H1 (cell line): ENCODE results near the gene GABPB2. TPM values are rescaled to one million over a fixed set of nuclear protein-coding genes. Genes with fewer than 3 reads are reported as not detected.
A peak's percentile ranks its signal among the peaks of the same experiment; 100 is the strongest.

Experiments used
- CTCF ChIA-PET: fragments of 300-600 bp; sonication (Branson Sonifier 250); formaldehyde crosslinking; loops from one replicate; lab custom pipeline; 2021; ENCODE audit not compliant: partially characterized antibody; lab: Charles Lee
- POLR2A ChIA-PET: fragments of 300-600 bp; sonication (Branson Sonifier 250); formaldehyde crosslinking; loops from one replicate; lab custom pipeline; 2021; ENCODE audit warnings: inconsistent platforms; ENCODE audit not compliant: partially characterized antibody; lab: Charles Lee
- DNase-seq, 2 experiments: peaks; one replicate each; pipeline versions ENCODE4 v3.0.0 to v3.0.0-alpha.2; 2010 to 2022; ENCODE audit warnings: low spot score in 2 of 2, low read depth in 1 of 2, mixed read lengths in 1 of 2
- FAIRE-seq: peaks from 2 replicates; lab custom pipeline; 2011; peaks lifted over from hg19 to GRCh38; lab: Jason Lieb, UNC
- H2AFZ ChIP-seq: 2 replicates; pipeline ENCODE4 v1.8.1; 2012; ENCODE audit warnings: low read length, inconsistent platforms
- H2AK5ac ChIP-seq: 2 replicates; pipeline ENCODE4 v1.6.1; 2013; ENCODE audit warnings: low read depth, low read length
- H2BK120ac ChIP-seq: replicated peaks from 2 replicates; pipeline ENCODE3; 2013; ENCODE audit warnings: low read depth, low read length, inconsistent platforms
- H2BK12ac ChIP-seq: 2 replicates; pipeline ENCODE4 v1.6.1; 2013; ENCODE audit warnings: low read depth, low read length
- H2BK15ac ChIP-seq: 2 replicates; pipeline ENCODE4 v1.6.1; 2013; ENCODE audit warnings: low read length
- H2BK20ac ChIP-seq: 2 replicates; pipeline ENCODE4 v1.6.1; 2013; ENCODE audit warnings: low read length
- H2BK5ac ChIP-seq: 2 replicates; pipeline ENCODE4 v1.6.1; 2013; ENCODE audit warnings: low read depth, low read length
- H3K14ac ChIP-seq: 2 replicates; pipeline ENCODE4 v1.6.1; 2013; ENCODE audit warnings: inconsistent platforms; ENCODE audit not compliant: insufficient read length
- H3K18ac ChIP-seq: 2 replicates; pipeline ENCODE4 v1.6.1; 2013; ENCODE audit warnings: low read length; ENCODE audit errors: extremely low read depth
- H3K23ac ChIP-seq: 2 replicates; pipeline ENCODE4 v1.6.1; 2013; ENCODE audit warnings: inconsistent platforms; ENCODE audit not compliant: insufficient read length
- H3K23me2 ChIP-seq: 2 replicates; pipeline ENCODE4 v1.6.1; 2013; ENCODE audit warnings: low read depth, low read length
- H3K27ac ChIP-seq: 2 replicates; pipeline ENCODE4 v1.6.1; 2011; ENCODE audit warnings: low read depth, low read length, inconsistent platforms
- H3K27me3 ChIP-seq, 4 experiments: replicated peaks in 1 of 4; 1 replicate in 1 of 4; 2 replicates in 3 of 4; pipeline versions ENCODE4 v1.6.1 to v1.8.1; 2011 to 2013; ENCODE audit warnings: low read length in 3 of 4, mild to moderate bottlenecking in 3 of 4, inconsistent platforms in 2 of 4, mixed read lengths in 2 of 4, moderate library complexity in 1 of 4; ENCODE audit not compliant: control insufficient read depth in 3 of 4, insufficient read depth in 3 of 4; ENCODE audit errors: extremely low read depth in 1 of 4
- H3K36me3 ChIP-seq, 4 experiments: 2 replicates each; pipeline versions ENCODE4 v1.6.1 to v1.8.1; 2011 to 2013; ENCODE audit warnings: mild to moderate bottlenecking in 4 of 4, low read length in 3 of 4, moderate library complexity in 2 of 4, control low read depth in 1 of 4, inconsistent platforms in 1 of 4; ENCODE audit not compliant: insufficient read depth in 4 of 4, control insufficient read depth in 2 of 4
- H3K4ac ChIP-seq: replicated peaks from 2 replicates; pipeline ENCODE3; 2013; ENCODE audit warnings: low read length, low read depth, mixed read lengths, inconsistent platforms; ENCODE audit not compliant: insufficient read length
- H3K4me1 ChIP-seq, 4 experiments: replicated peaks in 1 of 4; 1 replicate in 1 of 4; 2 replicates in 3 of 4; pipeline versions ENCODE4 v1.6.1 to v1.8.1; 2011 to 2013; ENCODE audit warnings: low read length in 3 of 4, inconsistent platforms in 2 of 4, mixed read lengths in 1 of 4; ENCODE audit not compliant: insufficient read depth in 4 of 4, control insufficient read depth in 3 of 4
- H3K4me2 ChIP-seq, 2 experiments: 2 replicates each; pipeline versions ENCODE4 v1.6.1 to v1.8.1; 2011 to 2013; ENCODE audit warnings: low read depth in 2 of 2, low read length in 2 of 2, control low read depth in 1 of 2, inconsistent platforms in 1 of 2, mild to moderate bottlenecking in 1 of 2; ENCODE audit not compliant: insufficient read depth in 1 of 2
- H3K4me3 ChIP-seq, 4 experiments: fragments of 200-600, 300-600 bp in 1 of 4; sonication (generic), shearing (Covaris generic), sonication (Bioruptor Twin) in 1 of 4; 2 replicates each; pipeline versions ENCODE4 v1.5.1 to v1.8.1; 2011 to 2016; ENCODE audit warnings: low read length in 4 of 4, low read depth in 3 of 4, control low read depth in 2 of 4, inconsistent platforms in 2 of 4, mild to moderate bottlenecking in 2 of 4, mixed read lengths in 1 of 4, moderate library complexity in 1 of 4; ENCODE audit not compliant: insufficient read depth in 2 of 4; ENCODE audit errors: extremely low read depth in 1 of 4
- H3K56ac ChIP-seq: replicated peaks from 2 replicates; pipeline ENCODE3; 2013; ENCODE audit warnings: low read depth, mild to moderate bottlenecking, mixed read lengths, low read length, inconsistent platforms; ENCODE audit not compliant: insufficient read length
- H3K79me1 ChIP-seq: 2 replicates; pipeline ENCODE4 v1.6.1; 2013; ENCODE audit warnings: low read depth, low read length, control low read depth
- H3K79me2 ChIP-seq, 2 experiments: 2 replicates each; pipeline versions ENCODE4 v1.6.1 to v1.8.1; 2012 to 2013; ENCODE audit warnings: low read length in 2 of 2, mild to moderate bottlenecking in 2 of 2, inconsistent platforms in 1 of 2; ENCODE audit not compliant: insufficient read depth in 2 of 2, control insufficient read depth in 1 of 2
- H3K9ac ChIP-seq, 4 experiments: replicated peaks in 1 of 4; 1 replicate in 1 of 4; 2 replicates in 3 of 4; pipeline versions ENCODE4 v1.6.1 to v1.8.1; 2011 to 2013; ENCODE audit warnings: low read depth in 3 of 4, low read length in 3 of 4, control low read depth in 2 of 4, mild to moderate bottlenecking in 2 of 4, moderate library complexity in 2 of 4, inconsistent platforms in 1 of 4; ENCODE audit errors: extremely low read depth in 1 of 4
- H3K9me3 ChIP-seq, 2 experiments: 2 replicates each; pipeline versions ENCODE4 v1.6.1 to v1.8.1; 2012 to 2013; ENCODE audit warnings: mild to moderate bottlenecking in 2 of 2, moderate library complexity in 2 of 2, control low read depth in 1 of 2, inconsistent platforms in 1 of 2, low read depth in 1 of 2, low read length in 1 of 2, mixed read lengths in 1 of 2; ENCODE audit not compliant: insufficient read depth in 2 of 2
- H4K20me1 ChIP-seq, 2 experiments: replicated peaks in 1 of 2; 2 replicates each; pipeline versions ENCODE3 to v1.8.1; 2011 to 2013; ENCODE audit warnings: inconsistent platforms in 2 of 2, low read length in 2 of 2, mild to moderate bottlenecking in 1 of 2; ENCODE audit not compliant: insufficient read depth in 2 of 2, control insufficient read depth in 1 of 2
- H4K5ac ChIP-seq: 2 replicates; pipeline ENCODE4 v1.6.1; 2013; ENCODE audit warnings: low read length, low read depth, mixed read lengths, inconsistent platforms; ENCODE audit not compliant: insufficient read length
- H4K8ac ChIP-seq: 2 replicates; pipeline ENCODE4 v1.8.0; 2013; ENCODE audit warnings: mild to moderate bottlenecking, moderate library complexity, low read length, inconsistent platforms; ENCODE audit not compliant: insufficient read depth; ENCODE audit errors: extremely low read depth
- H4K91ac ChIP-seq: replicated peaks from 2 replicates; pipeline ENCODE3; 2013; ENCODE audit warnings: low read length, mixed read lengths, inconsistent platforms; ENCODE audit not compliant: insufficient read length
- HDAC2 ChIP-seq, 2 experiments: fragments of 300-600 bp in 1 of 2; sonication (generic) in 1 of 2; IDR thresholded peaks; 2 replicates each; pipeline ENCODE4 v1.6.1; 2011 to 2012; ENCODE audit warnings: low read depth in 2 of 2, low read length in 2 of 2, mild to moderate bottlenecking in 2 of 2, moderate library complexity in 2 of 2, borderline replicate concordance in 1 of 2, inconsistent platforms in 1 of 2
- RNF2 ChIP-seq: fragments of 200-900, 300-1000 bp; sonication (generic); IDR thresholded peaks from 2 replicates; pipeline ENCODE4 v1.7.1; 2016; ENCODE audit warnings: borderline replicate concordance, low read depth, mild to moderate bottlenecking, antibody characterized with exemption, low read length; ENCODE audit not compliant: poor library complexity, severe bottlenecking; ENCODE audit errors: missing control alignments
- TBP ChIP-seq: IDR thresholded peaks from 2 replicates; pipeline ENCODE4 v1.6.1; 2011; ENCODE audit warnings: low read depth, low read length, improper control_type of control experiment
- YY1 ChIP-seq: IDR thresholded peaks from 2 replicates; pipeline ENCODE4 v1.6.1; 2011; ENCODE audit warnings: low read depth, mild to moderate bottlenecking, low read length
- WGBS, 2 experiments: shearing (Covaris generic) in 1 of 2; methylation state at CpG; one replicate each; pipeline versions ENCODE4 v1.1.6 to v1.1.7; 2013 to 2015; ENCODE audit warnings: low lambda C conversion rate in 2 of 2, mixed read lengths in 2 of 2, inconsistent platforms in 1 of 2, low coverage in 1 of 2, missing lambda C conversion rate in 1 of 2; ENCODE audit not compliant: insufficient replicate concordance in 2 of 2, insufficient coverage in 1 of 2, insufficient read length in 1 of 2; ENCODE audit errors: extremely low coverage in 1 of 2, missing lambda C conversion rate in 1 of 2; 5-methylcytosine and 5-hydroxymethylcytosine counted together
- long read RNA-seq, 2 experiments: library from RNA in 1 of 2; library from capped mRNA in 1 of 2; stranded (forward); transcript quantifications; one replicate each; pipeline ENCODE4 v2.0.0, GENCODE V29; 2021; ENCODE audit warnings: inconsistent platforms in 1 of 2
- polyA minus RNA-seq, 3 experiments: library from RNA; depleted of rRNA, polyadenylated mRNA; stranded (reverse); fragments of >200 nt; gene quantifications; 1 replicate in 2 of 3; 2 replicates in 1 of 3; pipeline ENCODE4 v1.2.3, GENCODE V29; 2011
- polyA plus RNA-seq, 7 experiments: library from polyadenylated mRNA; depleted of rRNA in 3 of 7; stranded (reverse) in 5 of 7; unstranded in 2 of 7; fragments of >200 nt in 5 of 7; fragments of 200-250 nt in 2 of 7; gene quantifications; 1 replicate in 5 of 7; 2 replicates in 1 of 7; 4 replicates in 1 of 7; pipeline versions ENCODE4 v1.2.1 to v1.2.3, GENCODE V29; 2011 to 2013; ENCODE audit warnings: missing spikeins in 2 of 7, mixed read lengths in 2 of 7
- total RNA-seq: library from RNA; stranded (reverse); fragmentation: NEBNext Ultra II Directional; extraction: Animal tissue kit (Norgen Biotek cat#: 25700); gene quantifications from 2 replicates; pipeline ENCODE4 v1.2.1, GENCODE V29; 2021
- TF ChIP-seq, protein P1 (sequence below): IDR thresholded peaks from 2 replicates; pipeline ENCODE4 v1.6.1; 2012; ENCODE audit warnings: low read length, inconsistent platforms

GABPB2 gene
- 1.9 and 2.4 TPM in 2 replicates for total RNA-seq
- polyA plus RNA-seq (2011; rRNA removed), result 1.4 and 1.8 TPM in 2 replicates
- polyA plus RNA-seq (2011; cell fraction: cytosol; rRNA removed), result 2.8 TPM
- polyA plus RNA-seq (2011; cell fraction: nucleus; rRNA removed), result 3.6 TPM
- polyA plus RNA-seq (2012, experiment 1 of 2), result 1.1 to 1.5 TPM (median 1.2 TPM) in 4 replicates
- 0.17 TPM for polyA plus RNA-seq (2012, experiment 2 of 2)
- 1.5 TPM for polyA plus RNA-seq (2013, experiment 1 of 2)
- 1.3 TPM for polyA plus RNA-seq (2013, experiment 2 of 2)
- 8.0 and 8.6 TPM in 2 replicates for polyA minus RNA-seq (2011; rRNA and poly(A)+ RNA removed)
- 3.0 TPM for polyA minus RNA-seq (2011; cell fraction: cytosol; rRNA and poly(A)+ RNA removed)
- 1.8 TPM for polyA minus RNA-seq (2011; cell fraction: nucleus; rRNA and poly(A)+ RNA removed)
- long read RNA-seq, experiment 1, result 0 reads
- long read RNA-seq, experiment 2, partial matches to known transcripts, result 1 of 1 reads
- long read RNA-seq, experiment 2, other reads (novel, unspliced or antisense), result 0 of 1 reads

DNA sequence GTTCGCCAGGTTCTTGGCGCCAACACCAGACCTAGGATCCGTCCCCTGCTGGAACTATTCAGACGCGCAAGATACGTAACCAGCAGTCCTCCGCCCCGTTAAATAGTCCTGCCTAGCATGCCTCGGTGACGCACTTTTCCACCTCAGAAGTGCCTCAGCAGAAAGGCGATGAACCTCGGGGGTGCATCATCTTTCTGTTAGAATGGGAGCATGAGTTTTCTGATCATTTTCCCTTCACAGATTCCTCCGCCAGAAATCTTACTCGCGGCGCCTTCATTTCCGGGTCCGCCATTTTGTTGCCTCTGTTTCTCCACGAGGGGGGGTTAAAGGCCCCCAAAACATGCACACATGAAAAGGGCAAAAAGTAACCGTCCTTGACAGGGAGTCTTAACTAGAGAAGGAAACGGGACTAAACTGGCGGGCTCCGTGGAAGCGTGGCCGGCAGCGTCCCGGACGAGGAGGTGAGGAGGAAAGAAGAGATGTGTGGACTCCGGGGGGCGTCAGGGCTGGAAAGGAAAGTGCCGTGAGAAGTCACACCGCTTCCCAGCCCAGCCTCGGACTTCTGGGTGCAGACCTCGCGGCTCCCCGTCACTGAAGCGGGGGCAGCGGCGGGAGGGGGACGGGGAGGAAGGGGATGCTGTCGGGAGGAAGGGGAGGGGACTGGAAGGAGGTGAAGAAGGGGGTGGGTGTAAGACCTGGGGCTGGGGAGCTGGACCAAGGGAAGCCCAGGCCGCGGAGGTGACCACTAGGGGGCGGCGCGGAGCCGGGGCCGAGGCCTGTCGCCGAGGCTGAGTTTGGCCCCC is at the start of gene GABPB2:
TSS of gene GABPB2 (plus strand) at position 288 of the 803 bp plus-strand sequence. CDS start 17,429 bp downstream, outside the sequence.
- Histone ChIP-seq H3K4me1 (peaks cover 0 to 4% (median under 1%) of the 10 kb centered on the region in 4 experiments; a peak in 1 of 7 replicates), H2BK5ac (peak within 1 kb of the TSS; percentile 99), H2BK12ac (peak within 1 kb of the TSS; percentile 85; the same call in 1 of the 2 replicates), H2BK20ac (0 out of 2 replicates have a peak within 1 kb of the TSS, but pooled peaks have one; percentile 96), H3K9ac (peak within 1 kb of the TSS; percentile 73 to 99 (median 98)), H2AK5ac (no peak within 1 kb of the TSS), H3K9me3 (no peaks in the 10 kb centered on the region), H3K18ac (peak within 1 kb of the TSS; percentile 100), H3K27me3 (no peaks in the 10 kb centered on the region), H2BK15ac (no peak within 1 kb of the TSS; the same call in 1 of the 2 replicates), H4K91ac (peak within 1 kb of the TSS; percentile 87), H3K4ac (peak within 1 kb of the TSS; percentile 70), H3K36me3 (peaks cover 0 to 8% (median 0%) of the 10 kb centered on the region in 4 experiments; a peak in 6 of 8 replicates), H3K79me1 (no peaks in the 10 kb centered on the region; the same call in 1 of the 2 replicates), H4K8ac (peak within 1 kb of the TSS; percentile 97), H2BK120ac (no peak within 1 kb of the TSS), H3K27ac (peak within 1 kb of the TSS; percentile 98), H3K4me3 (peak within 1 kb of the TSS; percentile 83 to 94 (median 92)), H2AFZ (peak within 1 kb of the TSS; percentile 97), H3K23ac (no peak within 1 kb of the TSS), H3K4me2 (peak within 1 kb of the TSS; percentile 85 to 98), H3K23me2 (peaks cover 5% of the 10 kb centered on the region; the same call in 1 of the 2 replicates), H4K5ac (peak within 1 kb of the TSS; percentile 95), H3K14ac (no peak within 1 kb of the TSS), H4K20me1 (peaks cover 0 to 3% of the 10 kb centered on the region in 2 experiments), H3K56ac (peak within 1 kb of the TSS; percentile 85), H3K79me2 (peaks cover 0 to 13% of the 10 kb centered on the region in 2 experiments; a peak in 2 of 4 replicates)
- ChIA-PET CTCF (interaction anchor here (0.5 to 5.8 kb wide), 21 partner anchors 11 to 113 kb away, joined by 3 to 54 read pairs (median 4); partner anchors contain the start of genes CDC42SE1, MINDY1, MLLT11 and SEMA6C), POLR2A (interaction anchor here (0.8 to 3.5 kb wide), 7 partner anchors 11 to 491 kb away, joined by 3 to 47 read pairs (median 4); partner anchors contain the start of genes C1orf56, CDC42SE1, MCL1 and MINDY1)
- no peak for FAIRE-seq
- WGBS, 2 experiments, result 2% methylated on average over 40 of the region's 50 CpGs; no CpG with 5 or more reads in 1 of the 2 experiments
- DNase-seq, result peak; percentile 77 to 98
- peak in 1 of 2 experiments; percentile 71; a peak in 1 of 4 replicates for TF ChIP-seq HDAC2 (IDR thresholded peaks at IDR 0.05; ENCODE audit: borderline replicate concordance in 1 of 2, low read depth in 2 of 2, low read length in 2 of 2)
- peak; percentile 82 for TF ChIP-seq TBP
- TF ChIP-seq, protein P1, sequence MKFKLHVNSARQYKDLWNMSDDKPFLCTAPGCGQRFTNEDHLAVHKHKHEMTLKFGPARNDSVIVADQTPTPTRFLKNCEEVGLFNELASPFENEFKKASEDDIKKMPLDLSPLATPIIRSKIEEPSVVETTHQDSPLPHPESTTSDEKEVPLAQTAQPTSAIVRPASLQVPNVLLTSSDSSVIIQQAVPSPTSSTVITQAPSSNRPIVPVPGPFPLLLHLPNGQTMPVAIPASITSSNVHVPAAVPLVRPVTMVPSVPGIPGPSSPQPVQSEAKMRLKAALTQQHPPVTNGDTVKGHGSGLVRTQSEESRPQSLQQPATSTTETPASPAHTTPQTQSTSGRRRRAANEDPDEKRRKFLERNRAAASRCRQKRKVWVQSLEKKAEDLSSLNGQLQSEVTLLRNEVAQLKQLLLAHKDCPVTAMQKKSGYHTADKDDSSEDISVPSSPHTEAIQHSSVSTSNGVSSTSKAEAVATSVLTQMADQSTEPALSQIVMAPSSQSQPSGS, result peak; percentile 55; the same call in 1 of the 2 replicates
- TF ChIP-seq RNF2, result no peak
- peak; percentile 97 for TF ChIP-seq YY1
